ENCODE measurements around the gene TMC1.

DNA sequence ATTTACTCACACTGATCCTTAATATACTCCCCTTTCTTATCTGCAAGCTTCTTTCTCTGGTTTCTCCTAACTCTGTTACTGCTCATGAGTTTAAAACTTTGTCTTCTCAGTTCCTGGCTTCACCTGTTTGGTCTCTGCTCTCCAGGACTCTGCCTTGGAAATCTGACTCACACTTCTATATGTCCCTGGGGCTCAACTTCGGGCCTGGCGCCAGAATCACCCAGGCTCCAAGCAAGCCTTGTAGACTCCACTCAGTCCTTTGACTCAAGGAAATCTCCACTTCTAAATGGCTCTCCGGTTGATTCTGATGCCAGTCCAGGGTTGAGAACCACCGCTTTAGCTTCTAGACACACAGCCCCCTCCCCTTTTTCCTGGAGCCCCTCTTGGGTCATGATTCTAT, 57.8 kb downstream of the TMC1 start:
- TF ChIP-seq, protein P1, sequence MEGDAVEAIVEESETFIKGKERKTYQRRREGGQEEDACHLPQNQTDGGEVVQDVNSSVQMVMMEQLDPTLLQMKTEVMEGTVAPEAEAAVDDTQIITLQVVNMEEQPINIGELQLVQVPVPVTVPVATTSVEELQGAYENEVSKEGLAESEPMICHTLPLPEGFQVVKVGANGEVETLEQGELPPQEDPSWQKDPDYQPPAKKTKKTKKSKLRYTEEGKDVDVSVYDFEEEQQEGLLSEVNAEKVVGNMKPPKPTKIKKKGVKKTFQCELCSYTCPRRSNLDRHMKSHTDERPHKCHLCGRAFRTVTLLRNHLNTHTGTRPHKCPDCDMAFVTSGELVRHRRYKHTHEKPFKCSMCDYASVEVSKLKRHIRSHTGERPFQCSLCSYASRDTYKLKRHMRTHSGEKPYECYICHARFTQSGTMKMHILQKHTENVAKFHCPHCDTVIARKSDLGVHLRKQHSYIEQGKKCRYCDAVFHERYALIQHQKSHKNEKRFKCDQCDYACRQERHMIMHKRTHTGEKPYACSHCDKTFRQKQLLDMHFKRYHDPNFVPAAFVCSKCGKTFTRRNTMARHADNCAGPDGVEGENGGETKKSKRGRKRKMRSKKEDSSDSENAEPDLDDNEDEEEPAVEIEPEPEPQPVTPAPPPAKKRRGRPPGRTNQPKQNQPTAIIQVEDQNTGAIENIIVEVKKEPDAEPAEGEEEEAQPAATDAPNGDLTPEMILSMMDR (IDR thresholded peaks at IDR 0.05) = no peak
- TF ChIP-seq, protein P2, sequence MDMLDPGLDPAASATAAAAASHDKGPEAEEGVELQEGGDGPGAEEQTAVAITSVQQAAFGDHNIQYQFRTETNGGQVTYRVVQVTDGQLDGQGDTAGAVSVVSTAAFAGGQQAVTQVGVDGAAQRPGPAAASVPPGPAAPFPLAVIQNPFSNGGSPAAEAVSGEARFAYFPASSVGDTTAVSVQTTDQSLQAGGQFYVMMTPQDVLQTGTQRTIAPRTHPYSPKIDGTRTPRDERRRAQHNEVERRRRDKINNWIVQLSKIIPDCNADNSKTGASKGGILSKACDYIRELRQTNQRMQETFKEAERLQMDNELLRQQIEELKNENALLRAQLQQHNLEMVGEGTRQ (IDR thresholded peaks at IDR 0.05) = no peak
- no peak for TF ChIP-seq NFE2L2 (conservative IDR thresholded peaks at IDR 0.05; ENCODE audit: low read length)
- TF ChIP-seq, protein P3, sequence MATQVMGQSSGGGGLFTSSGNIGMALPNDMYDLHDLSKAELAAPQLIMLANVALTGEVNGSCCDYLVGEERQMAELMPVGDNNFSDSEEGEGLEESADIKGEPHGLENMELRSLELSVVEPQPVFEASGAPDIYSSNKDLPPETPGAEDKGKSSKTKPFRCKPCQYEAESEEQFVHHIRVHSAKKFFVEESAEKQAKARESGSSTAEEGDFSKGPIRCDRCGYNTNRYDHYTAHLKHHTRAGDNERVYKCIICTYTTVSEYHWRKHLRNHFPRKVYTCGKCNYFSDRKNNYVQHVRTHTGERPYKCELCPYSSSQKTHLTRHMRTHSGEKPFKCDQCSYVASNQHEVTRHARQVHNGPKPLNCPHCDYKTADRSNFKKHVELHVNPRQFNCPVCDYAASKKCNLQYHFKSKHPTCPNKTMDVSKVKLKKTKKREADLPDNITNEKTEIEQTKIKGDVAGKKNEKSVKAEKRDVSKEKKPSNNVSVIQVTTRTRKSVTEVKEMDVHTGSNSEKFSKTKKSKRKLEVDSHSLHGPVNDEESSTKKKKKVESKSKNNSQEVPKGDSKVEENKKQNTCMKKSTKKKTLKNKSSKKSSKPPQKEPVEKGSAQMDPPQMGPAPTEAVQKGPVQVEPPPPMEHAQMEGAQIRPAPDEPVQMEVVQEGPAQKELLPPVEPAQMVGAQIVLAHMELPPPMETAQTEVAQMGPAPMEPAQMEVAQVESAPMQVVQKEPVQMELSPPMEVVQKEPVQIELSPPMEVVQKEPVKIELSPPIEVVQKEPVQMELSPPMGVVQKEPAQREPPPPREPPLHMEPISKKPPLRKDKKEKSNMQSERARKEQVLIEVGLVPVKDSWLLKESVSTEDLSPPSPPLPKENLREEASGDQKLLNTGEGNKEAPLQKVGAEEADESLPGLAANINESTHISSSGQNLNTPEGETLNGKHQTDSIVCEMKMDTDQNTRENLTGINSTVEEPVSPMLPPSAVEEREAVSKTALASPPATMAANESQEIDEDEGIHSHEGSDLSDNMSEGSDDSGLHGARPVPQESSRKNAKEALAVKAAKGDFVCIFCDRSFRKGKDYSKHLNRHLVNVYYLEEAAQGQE (IDR thresholded peaks at IDR 0.05) = no peak

Data from A549 (cell line).